Glutamatergic neuron (in vitro differentiated cells): ENCODE measurements around the gene RBM41. TPM values are rescaled to one million over a fixed set of nuclear protein-coding genes. Genes with fewer than 3 reads are reported as not detected.
A peak's percentile ranks its signal among the peaks of the same experiment; 100 is the strongest.

Experiments
- DNase-seq: peaks from one replicate; pipeline ENCODE4 v3.0.0; 2022
- H3K27ac Mint-ChIP-seq: one replicate; pipeline ENCODE4 v1.8.0; 2020; ENCODE audit warnings: mild to moderate bottlenecking, mixed read lengths, inconsistent platforms; ENCODE audit not compliant: unreplicated experiment
- H3K27me3 Mint-ChIP-seq: one replicate; pipeline ENCODE4 v1.8.0; 2020; ENCODE audit warnings: mild to moderate bottlenecking, moderate library complexity, mixed read lengths, inconsistent platforms; ENCODE audit not compliant: unreplicated experiment
- H3K36me3 Mint-ChIP-seq: one replicate; pipeline ENCODE4 v1.8.0; 2020; ENCODE audit warnings: mild to moderate bottlenecking, mixed read lengths, inconsistent platforms; ENCODE audit not compliant: unreplicated experiment
- H3K4me1 Mint-ChIP-seq: one replicate; pipeline ENCODE4 v1.8.0; 2020; ENCODE audit warnings: mild to moderate bottlenecking, low read depth, mixed read lengths, inconsistent platforms; ENCODE audit not compliant: unreplicated experiment
- H3K4me3 Mint-ChIP-seq: one replicate; pipeline ENCODE4 v1.8.0; 2020; ENCODE audit warnings: mild to moderate bottlenecking, mixed read lengths, inconsistent platforms; ENCODE audit not compliant: unreplicated experiment
- H3K9me3 Mint-ChIP-seq: one replicate; pipeline ENCODE4 v1.8.0; 2020; ENCODE audit warnings: mild to moderate bottlenecking, moderate library complexity, mixed read lengths, inconsistent platforms; ENCODE audit not compliant: unreplicated experiment
- total RNA-seq: library from RNA; stranded (reverse); fragmentation: NEBNext Ultra II Directional; extraction: Animal tissue kit (Norgen Biotek cat#: 25700); gene quantifications from one replicate; pipeline ENCODE4 v1.2.1, GENCODE V29; 2021; ENCODE audit not compliant: unreplicated experiment
- TF ChIP-seq, protein P1 (sequence below): fragments of 200-600 bp; sonication (generic); IDR thresholded peaks from one replicate; pipeline ENCODE4 v1.5.0; 2021; ENCODE audit not compliant: partially characterized antibody, unreplicated experiment

RBM41 gene
- total RNA-seq, 1 donor from 2014 or later = 18.9 TPM

- Mint-ChIP-seq H3K4me1 (no peaks in the 10 kb centered on the region), H3K27ac (no peak overlapping the region), H3K36me3 (no peaks in the 10 kb centered on the region), H3K27me3 (no peaks in the 10 kb centered on the region), H3K9me3 (no peaks in the 10 kb centered on the region), H3K4me3 (no peak overlapping the region)
- TF ChIP-seq, protein P1, sequence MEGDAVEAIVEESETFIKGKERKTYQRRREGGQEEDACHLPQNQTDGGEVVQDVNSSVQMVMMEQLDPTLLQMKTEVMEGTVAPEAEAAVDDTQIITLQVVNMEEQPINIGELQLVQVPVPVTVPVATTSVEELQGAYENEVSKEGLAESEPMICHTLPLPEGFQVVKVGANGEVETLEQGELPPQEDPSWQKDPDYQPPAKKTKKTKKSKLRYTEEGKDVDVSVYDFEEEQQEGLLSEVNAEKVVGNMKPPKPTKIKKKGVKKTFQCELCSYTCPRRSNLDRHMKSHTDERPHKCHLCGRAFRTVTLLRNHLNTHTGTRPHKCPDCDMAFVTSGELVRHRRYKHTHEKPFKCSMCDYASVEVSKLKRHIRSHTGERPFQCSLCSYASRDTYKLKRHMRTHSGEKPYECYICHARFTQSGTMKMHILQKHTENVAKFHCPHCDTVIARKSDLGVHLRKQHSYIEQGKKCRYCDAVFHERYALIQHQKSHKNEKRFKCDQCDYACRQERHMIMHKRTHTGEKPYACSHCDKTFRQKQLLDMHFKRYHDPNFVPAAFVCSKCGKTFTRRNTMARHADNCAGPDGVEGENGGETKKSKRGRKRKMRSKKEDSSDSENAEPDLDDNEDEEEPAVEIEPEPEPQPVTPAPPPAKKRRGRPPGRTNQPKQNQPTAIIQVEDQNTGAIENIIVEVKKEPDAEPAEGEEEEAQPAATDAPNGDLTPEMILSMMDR = no peak
- DNase-seq = no peak
These were observed 71.0 kb downstream of the RBM41 start for GRCh38 chrX:107047622-107048021.

DNA sequence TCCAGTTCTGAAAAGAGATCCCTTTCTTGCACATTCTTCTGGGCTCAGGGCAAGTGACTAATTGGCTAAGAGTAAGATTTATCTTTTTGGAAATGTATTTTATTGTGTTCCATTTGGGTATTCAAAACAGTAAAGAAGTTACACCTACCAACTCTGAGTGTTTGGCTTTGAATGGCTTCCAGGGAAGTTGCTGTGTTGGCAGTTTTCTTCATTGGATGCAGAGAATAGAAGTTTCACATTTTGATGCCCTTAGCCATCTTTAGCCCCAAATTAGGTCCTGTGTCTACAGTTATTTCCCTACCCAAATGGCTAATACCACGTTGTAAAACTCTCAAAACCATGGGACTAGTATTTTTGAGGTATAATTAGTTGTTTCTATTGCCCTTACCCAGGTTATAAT lies 88.9 kb downstream of the RBM41 start:
- H3K36me3 Mint-ChIP-seq = no peaks in the 10 kb centered on the region
- H3K27me3 Mint-ChIP-seq = no peaks in the 10 kb centered on the region
- H3K27ac Mint-ChIP-seq = no peak overlapping the region
- TF ChIP-seq, protein P1 = no peak
- no peaks in the 10 kb centered on the region for H3K9me3 Mint-ChIP-seq
- H3K4me1 Mint-ChIP-seq = no peaks in the 10 kb centered on the region
- no peak overlapping the region for H3K4me3 Mint-ChIP-seq
- DNase-seq = no peak

DNA sequence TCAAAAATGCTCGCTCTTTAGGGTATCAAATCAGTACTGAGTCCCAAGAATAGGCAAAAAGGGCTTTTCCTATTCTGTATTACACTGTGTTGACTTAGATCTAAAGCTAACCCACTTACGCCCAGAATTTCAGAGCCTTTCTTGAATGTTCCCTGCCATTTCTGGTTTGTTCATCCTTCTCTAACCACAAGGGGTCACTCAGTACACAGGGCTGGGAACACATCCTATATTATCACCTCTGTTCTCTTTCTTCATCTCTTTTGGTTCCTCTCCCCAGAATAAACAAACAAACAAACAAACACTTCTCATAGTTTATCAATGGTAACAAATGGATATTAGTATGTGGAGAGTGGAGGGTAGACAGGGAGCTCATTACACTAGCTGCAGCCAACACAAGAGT lies 93.1 kb downstream of the RBM41 start:
- Mint-ChIP-seq H3K4me1 (no peaks in the 10 kb centered on the region), H3K36me3 (no peaks in the 10 kb centered on the region)
- no peak for DNase-seq

GRCh38 chrX:107014936-107015335 lies 103.7 kb downstream of the RBM41 start:
- H3K4me3 Mint-ChIP-seq = no peak overlapping the region

More for the DNA sequence above, 93.1 kb downstream of the RBM41 start:
- no peaks in the 10 kb centered on the region for H3K9me3 Mint-ChIP-seq
- no peak overlapping the region for H3K4me3 Mint-ChIP-seq
- no peaks in the 10 kb centered on the region for H3K27me3 Mint-ChIP-seq
- no peak overlapping the region for H3K27ac Mint-ChIP-seq
- TF ChIP-seq, protein P1 = peak; percentile 47

More at GRCh38 chrX:107014936-107015335, 103.7 kb downstream of the RBM41 start:
- H3K4me1 Mint-ChIP-seq = no peaks in the 10 kb centered on the region
- DNase-seq = no peak
- TF ChIP-seq, protein P1 = no peak
- no peak overlapping the region for H3K27ac Mint-ChIP-seq
- peaks cover 1% of the 10 kb centered on the region for H3K9me3 Mint-ChIP-seq
- no peaks in the 10 kb centered on the region for H3K27me3 Mint-ChIP-seq
- no peaks in the 10 kb centered on the region for H3K36me3 Mint-ChIP-seq

Other genes with a start within 250 kb of the RBM41 start
- not detected for gene RIPPLY1, start 215.5 kb downstream of the RBM41 start, total RNA-seq
- not detected for gene CLDN2, start 198.4 kb downstream of the RBM41 start, total RNA-seq
- 2.0 TPM for gene MORC4, start 118.6 kb downstream of the RBM41 start, total RNA-seq
- gene NUP62CL, start 87.6 kb upstream of the RBM41 start, total RNA-seq = 1.6 TPM
- not detected for gene DNAAF6, start 87.8 kb upstream of the RBM41 start, total RNA-seq